Ovary (tissue), 3 donors: Measurements from ENCODE around the gene EPHA2.

Source experiments
- CTCF ChIP-seq, 3 donors: fragments of 450-650 bp in 2 of 3; fragments of 200-600 bp in 1 of 3; IDR thresholded peaks; one replicate each; pipeline versions ENCODE4 v1.5.1 to v1.8.0; 2016 to 2022; ENCODE audit warnings: antibody characterized with exemption in 3 of 3, mild to moderate bottlenecking in 1 of 3
- EP300 ChIP-seq: sonication (generic); formaldehyde crosslinking; IDR thresholded peaks from one replicate; pipeline ENCODE4 v1.6.1; 2017; ENCODE audit warnings: antibody characterized with exemption
- POLR2A ChIP-seq: fragments of 450-650 bp; IDR thresholded peaks from one replicate; pipeline ENCODE4 v1.6.1; 2017; ENCODE audit warnings: antibody characterized with exemption, mild to moderate bottlenecking, moderate library complexity
- donor health status: DM: no; HTN: no; CAD: no.

DNA sequence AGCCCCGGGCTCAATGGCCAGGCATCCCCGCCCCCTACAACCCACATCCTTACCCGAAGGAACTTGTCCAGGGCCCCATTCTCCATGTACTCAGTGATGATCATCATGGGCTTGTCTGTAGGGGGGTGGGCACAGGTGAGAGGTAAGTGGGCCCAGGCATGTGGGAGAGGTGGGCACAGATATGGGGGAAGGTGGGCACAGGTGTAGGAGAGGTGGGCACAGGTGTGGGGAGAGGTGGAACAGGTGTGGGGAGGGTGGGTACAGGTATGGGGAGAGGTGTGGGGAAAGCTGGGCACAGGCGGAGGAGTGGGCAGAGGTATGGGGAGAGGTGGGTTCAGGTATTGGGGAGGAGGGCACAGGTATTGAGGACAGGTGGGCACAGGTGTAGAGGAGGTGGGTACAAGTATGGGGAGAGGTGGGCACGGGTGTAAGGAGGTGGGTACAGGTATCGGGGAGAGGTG is 23.5 kb downstream of the EPHA2 start:
- TF ChIP-seq CTCF (IDR thresholded peaks at IDR 0.05) = no peak
- no peak for TF ChIP-seq POLR2A
- TF ChIP-seq EP300 = no peak
